Adipocyte (in vitro differentiated cells): ENCODE measurements around the gene AP2A1.
"Not testable (repeated sequence)": the region's sequence is repeated elsewhere in the genome, so short reads cannot be mapped to it uniquely, and the experiment has no call there.

Source experiments
- DNase-seq: peaks from one replicate; pipeline ENCODE4 v3.0.0-alpha.2; 2015; ENCODE audit warnings: low read depth
- H3K27me3 ChIP-seq: replicated peaks from 2 replicates; pipeline ENCODE4 v1.7.0; 2013; ENCODE audit warnings: mild to moderate bottlenecking, low read length, moderate library complexity; ENCODE audit not compliant: control insufficient read depth, insufficient read depth
- H3K36me3 ChIP-seq: 2 replicates; pipeline ENCODE4 v1.7.0; 2013; ENCODE audit warnings: low read length, mild to moderate bottlenecking, moderate library complexity; ENCODE audit not compliant: control insufficient read depth, insufficient read depth, severe bottlenecking
- H3K4me1 ChIP-seq: 2 replicates; pipeline ENCODE4 v1.7.0; 2013; ENCODE audit warnings: mild to moderate bottlenecking, low read length, moderate library complexity; ENCODE audit not compliant: control insufficient read depth, insufficient read depth
- H3K4me3 ChIP-seq: 2 replicates; pipeline ENCODE4 v1.7.0; 2013; ENCODE audit warnings: mild to moderate bottlenecking, low read length, moderate library complexity
- H3K9ac ChIP-seq: 2 replicates; pipeline ENCODE4 v1.7.0; 2013; ENCODE audit warnings: mild to moderate bottlenecking, low read length, moderate library complexity
- H3K9me3 ChIP-seq: 2 replicates; pipeline ENCODE4 v1.7.0; 2013; ENCODE audit warnings: mild to moderate bottlenecking, low read length, moderate library complexity; ENCODE audit not compliant: control insufficient read depth

Gene AP2A1

DNA sequence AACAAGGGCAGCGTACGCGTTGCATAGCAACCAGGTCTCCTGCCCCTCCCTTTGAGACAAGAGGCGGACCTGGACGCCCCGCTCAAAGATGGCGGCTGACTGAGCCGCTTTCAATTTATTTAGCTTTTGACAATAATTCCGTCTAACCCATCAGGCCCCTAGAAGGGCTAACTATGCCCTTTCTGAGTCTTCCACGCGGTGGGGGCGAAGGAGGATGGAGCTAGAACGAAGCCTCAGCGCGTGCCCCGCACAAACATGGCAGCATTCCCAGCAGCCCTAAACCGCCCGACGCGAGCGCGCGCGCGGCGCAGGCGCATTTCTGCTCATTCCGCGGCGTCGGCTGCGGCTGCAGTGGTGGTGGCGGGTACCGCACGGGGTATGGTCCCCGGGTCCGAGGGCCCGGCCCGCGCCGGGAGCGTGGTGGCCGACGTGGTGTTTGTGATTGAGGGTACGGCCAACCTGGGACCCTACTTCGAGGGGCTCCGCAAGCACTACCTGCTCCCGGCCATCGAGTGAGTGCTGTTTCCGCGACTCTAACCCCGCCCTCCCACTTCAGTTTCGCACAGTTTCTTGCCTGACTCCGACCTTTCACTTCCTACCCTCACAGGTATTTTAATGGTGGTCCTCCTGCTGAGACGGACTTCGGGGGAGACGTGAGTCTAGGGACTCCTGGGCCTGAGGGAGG, 51.3 kb downstream of the AP2A1 start, which contains the start of gene MED25:
Gene MED25 (plus strand): TSS at position 326 of the 685 bp plus-strand sequence. CDS start 53 bp downstream, at position 379.
- peak within 1 kb of the TSS; percentile 96 for H3K4me3 ChIP-seq
- H3K9ac ChIP-seq, result peak within 1 kb of the TSS; percentile 88
- peaks cover 17% of the 10 kb centered on the region for H3K4me1 ChIP-seq
- peak; percentile 93 for DNase-seq
- no peaks in the 10 kb centered on the region for H3K27me3 ChIP-seq
- H3K36me3 ChIP-seq, result peaks cover under 1% of the 10 kb centered on the region
- no peaks in the 10 kb centered on the region for H3K9me3 ChIP-seq

DNA sequence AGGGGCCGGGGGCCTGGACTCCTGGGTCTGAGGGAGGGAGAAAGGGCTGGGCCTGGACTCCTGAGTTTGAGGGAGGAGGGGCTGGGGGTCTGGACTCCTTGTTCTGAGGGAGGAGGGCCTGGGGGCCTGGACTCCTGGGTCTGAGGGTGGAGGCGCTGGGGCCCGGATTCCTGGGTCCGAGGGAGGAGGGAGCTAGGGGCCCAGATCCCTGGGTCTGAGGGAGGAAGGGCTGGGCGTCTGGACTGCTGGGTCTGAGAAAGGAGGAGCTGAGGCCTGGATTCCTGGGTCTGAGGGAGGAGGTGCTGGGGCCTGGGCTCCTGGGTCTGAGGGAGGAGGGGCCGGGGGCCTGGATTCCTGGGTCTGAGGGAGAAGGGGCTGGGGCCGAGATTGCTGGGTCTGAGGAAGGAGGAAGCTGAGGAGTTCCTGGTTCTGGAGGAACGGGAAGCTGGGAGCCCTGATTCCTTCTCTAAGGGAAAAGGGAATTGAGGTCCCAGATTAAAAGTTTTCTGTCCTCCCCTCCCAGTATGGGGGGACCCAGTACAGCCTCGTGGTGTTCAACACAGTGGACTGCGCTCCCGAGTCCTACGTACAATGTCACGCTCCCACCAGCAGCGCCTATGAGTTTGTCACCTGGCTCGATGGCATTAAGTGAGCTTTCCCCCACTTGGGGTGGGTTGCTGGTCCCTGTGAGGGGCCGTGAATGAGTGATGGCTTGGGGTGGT, 52.0 kb downstream of the AP2A1 start:
- Histone ChIP-seq H3K4me1 (peaks cover 15% of the 10 kb centered on the region), H3K9me3 (no peaks in the 10 kb centered on the region), H3K27me3 (no peaks in the 10 kb centered on the region), H3K36me3 (peaks cover 7% of the 10 kb centered on the region), H3K4me3 (peak overlapping the region; percentile 96), H3K9ac (peak overlapping the region; percentile 88)
- DNase-seq, result peak; percentile 33

DNA sequence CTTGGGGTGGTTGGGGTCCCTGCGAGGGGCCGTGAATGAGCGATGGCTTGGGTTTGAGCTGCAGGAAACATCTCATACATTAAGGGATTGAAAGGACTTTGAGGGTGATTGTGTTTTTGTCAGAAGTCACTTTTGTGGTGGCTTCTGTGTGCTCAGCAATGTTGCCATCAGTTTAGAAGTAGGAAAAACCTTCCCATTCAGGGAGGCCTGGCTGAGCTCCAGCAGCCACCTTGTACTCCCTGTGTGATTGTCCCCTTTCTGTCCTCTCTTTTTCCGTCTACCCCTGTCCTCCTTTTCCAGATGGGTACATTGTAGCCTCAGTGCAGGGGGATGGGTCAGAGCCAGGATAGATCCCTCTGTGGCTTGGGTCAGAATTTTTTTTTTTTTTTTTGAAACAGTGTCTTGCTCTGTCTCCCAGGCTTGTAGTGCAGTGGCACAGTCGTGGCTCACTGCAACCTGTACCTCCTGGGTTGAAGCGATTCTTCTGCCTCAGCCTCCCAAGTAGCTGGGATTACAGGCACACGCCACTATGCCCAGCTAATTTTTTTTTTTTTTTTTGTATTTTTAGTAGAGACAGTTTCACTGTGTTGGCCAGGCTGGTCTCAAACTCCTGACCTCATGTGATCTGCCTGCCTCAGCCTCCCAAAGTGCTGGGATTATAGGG, 52.8 kb downstream of the AP2A1 start:
- not testable (repeated sequence) for H3K4me1 ChIP-seq, H3K27me3 ChIP-seq, DNase-seq, H3K9me3 ChIP-seq
- H3K4me3 ChIP-seq, result peak overlapping the region; percentile 96
- H3K36me3 ChIP-seq, result peaks cover 12% of the 10 kb centered on the region
- H3K9ac ChIP-seq, result peak overlapping the region; percentile 88

DNA sequence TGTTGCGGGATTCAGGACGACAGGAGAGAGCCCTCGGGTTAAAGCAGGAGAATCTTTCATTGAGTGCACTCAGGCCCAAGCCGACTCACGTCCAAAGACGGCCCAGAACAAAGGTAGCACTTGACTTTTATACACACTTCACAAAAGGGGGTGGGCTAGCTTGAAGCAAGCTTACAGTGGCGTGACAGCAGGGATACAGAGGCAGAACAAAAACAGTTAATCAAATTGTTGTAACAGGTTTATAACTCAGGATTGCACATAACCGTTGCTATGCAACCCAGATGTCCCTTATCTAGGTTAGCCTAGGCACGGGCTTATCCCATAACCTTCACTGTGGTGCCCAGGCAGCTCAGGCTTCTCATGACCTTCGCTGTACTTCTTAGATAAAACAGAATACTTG, 53.3 kb downstream of the AP2A1 start:
- Histone ChIP-seq H3K9me3 (no peaks in the 10 kb centered on the region), H3K9ac (no peak overlapping the region), H3K27me3 (no peaks in the 10 kb centered on the region), H3K36me3 (peaks cover 12% of the 10 kb centered on the region), H3K4me3 (no peak overlapping the region), H3K4me1 (peaks cover 10% of the 10 kb centered on the region)
- DNase-seq, result no peak

DNA sequence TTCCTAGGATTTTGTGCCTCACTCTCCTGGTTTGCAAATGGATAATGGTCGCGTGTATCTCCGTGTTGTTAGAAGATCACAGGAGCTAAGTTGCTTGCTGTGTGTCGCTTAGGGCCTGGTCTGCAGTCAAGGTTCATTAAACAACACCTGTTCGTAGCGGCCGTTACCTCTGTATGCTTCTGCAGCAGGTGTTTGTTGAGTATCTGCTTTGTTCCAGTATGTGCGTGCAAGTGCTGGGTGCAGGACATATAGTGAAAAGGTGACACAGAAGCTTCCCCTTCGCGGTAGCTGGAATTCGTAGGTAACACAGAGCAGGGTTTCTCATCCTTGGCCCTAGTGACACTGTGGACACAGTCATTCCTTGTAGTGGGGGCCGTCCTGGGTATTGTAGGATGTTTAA, 56.7 kb downstream of the AP2A1 start:
- Histone ChIP-seq H3K27me3 (no peaks in the 10 kb centered on the region), H3K4me1 (peaks cover 10% of the 10 kb centered on the region), H3K4me3 (no peak overlapping the region), H3K36me3 (peaks cover 14% of the 10 kb centered on the region), H3K9ac (no peak overlapping the region), H3K9me3 (no peaks in the 10 kb centered on the region)
- no peak for DNase-seq

DNA sequence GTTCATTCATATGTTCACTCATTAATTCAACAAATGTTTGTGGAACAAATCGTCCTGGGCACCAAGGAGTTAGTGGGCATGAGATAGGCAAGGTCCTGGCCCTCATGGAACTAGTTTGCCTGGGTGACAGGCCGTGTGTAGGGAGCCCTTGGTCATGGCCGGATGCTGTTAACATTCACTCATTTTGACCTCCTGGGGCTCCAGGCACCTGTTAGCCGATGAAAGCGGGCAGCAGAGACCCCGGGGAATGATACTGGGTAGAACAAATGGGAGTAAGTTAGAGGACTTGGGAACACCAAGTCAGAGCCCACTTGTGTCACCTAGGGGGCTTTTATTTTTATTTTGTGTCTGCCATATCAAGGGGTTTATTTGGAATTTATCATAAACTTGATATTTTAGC, 57.9 kb downstream of the AP2A1 start:
- H3K9ac ChIP-seq, result no peak overlapping the region
- DNase-seq, result no peak
- no peak overlapping the region for H3K4me3 ChIP-seq
- peaks cover under 1% of the 10 kb centered on the region for H3K4me1 ChIP-seq
- H3K36me3 ChIP-seq, result peaks cover 19% of the 10 kb centered on the region
- H3K27me3 ChIP-seq, result no peaks in the 10 kb centered on the region
- H3K9me3 ChIP-seq, result no peaks in the 10 kb centered on the region

DNA sequence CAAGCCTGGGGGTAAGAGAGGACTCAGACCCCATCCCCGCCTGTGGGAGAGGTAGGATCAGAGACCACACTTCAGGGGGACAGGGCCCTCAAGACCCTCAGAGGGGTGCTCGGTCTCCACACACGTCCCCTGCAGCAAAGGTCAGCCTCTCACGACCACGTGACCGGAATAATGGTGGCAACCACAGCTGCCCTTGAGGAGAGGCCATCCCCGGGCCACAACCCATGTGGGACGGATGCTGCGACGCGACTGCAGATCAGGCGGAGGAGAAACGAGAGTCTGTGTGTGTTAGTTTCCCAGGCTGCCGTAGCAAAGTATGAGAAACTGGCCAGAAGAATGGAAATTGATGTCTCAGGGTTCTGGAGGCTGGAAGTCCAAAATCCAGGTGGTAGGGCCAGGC, 60.2 kb downstream of the AP2A1 start:
- peaks cover 27% of the 10 kb centered on the region for H3K36me3 ChIP-seq
- H3K4me1 ChIP-seq, result no peaks in the 10 kb centered on the region
- no peak for DNase-seq
- H3K4me3 ChIP-seq, result no peak overlapping the region
- H3K9me3 ChIP-seq, result no peaks in the 10 kb centered on the region
- no peaks in the 10 kb centered on the region for H3K27me3 ChIP-seq
- H3K9ac ChIP-seq, result no peak overlapping the region

DNA sequence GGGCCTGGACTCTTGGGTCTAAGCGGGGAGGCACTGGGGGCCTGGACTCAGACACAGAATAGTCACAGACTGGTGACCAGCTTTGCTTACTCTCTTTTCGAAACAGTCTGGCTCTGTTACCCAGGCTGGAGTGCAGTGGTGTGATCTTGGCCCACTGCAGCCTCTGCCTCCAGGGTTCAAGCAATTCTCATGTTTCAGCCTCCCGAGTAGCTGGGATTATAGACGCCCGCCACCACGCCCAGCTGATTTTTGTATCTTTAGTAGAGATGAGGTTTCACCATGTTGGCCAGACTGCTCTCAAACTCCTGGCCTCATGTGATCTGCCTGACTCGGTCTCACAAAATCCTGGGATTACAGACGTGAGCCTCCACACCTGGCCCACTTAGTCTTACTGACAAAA, 62.4 kb downstream of the AP2A1 start:
- H3K36me3 ChIP-seq, result peaks cover 37% of the 10 kb centered on the region
- no peak for DNase-seq
- no peaks in the 10 kb centered on the region for H3K9me3 ChIP-seq
- no peaks in the 10 kb centered on the region for H3K4me1 ChIP-seq
- H3K4me3 ChIP-seq, result no peak overlapping the region
- H3K27me3 ChIP-seq, result no peaks in the 10 kb centered on the region
- no peak overlapping the region for H3K9ac ChIP-seq

DNA sequence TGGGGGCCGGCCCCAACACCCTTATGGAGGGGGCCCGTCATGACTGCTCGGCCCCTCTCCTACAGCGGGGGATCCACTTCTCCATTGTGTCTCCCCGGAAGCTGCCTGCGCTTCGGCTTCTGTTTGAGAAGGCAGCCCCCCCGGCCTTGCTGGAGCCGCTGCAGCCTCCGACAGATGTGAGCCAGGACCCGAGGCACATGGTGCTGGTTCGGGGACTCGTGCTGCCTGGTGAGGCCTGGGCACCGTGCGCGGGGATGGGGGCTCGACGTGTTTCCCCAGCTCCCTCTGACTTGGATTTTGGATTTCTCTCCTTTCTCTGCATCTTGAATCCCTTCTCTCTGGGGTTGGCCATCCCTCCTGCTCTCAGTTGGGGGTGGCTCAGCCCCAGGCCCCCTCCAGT, 62.9 kb downstream of the AP2A1 start:
- Histone ChIP-seq H3K9ac (no peak overlapping the region), H3K27me3 (no peaks in the 10 kb centered on the region), H3K36me3 (peaks cover 41% of the 10 kb centered on the region), H3K4me3 (no peak overlapping the region), H3K4me1 (no peaks in the 10 kb centered on the region), H3K9me3 (no peaks in the 10 kb centered on the region)
- DNase-seq, result no peak

DNA sequence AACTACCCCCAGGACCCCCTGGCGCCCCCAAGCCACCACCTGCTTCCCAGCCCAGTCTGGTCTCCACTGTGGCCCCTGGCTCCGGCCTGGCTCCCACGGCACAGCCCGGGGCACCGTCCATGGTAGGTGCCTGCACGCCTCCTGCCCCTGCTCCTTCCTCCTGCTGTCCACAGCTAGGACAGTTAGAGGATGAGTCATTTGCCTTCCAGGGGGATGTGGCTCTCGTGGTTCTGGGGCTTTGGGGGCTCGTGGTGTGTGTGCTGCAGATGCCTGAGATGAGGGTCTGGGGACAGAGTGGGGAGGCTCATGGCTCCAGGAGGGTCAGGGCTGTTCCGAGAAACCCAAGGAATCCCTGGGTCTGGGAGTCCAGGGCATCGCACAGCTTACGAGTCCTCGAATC, 64.0 kb downstream of the AP2A1 start:
- no peaks in the 10 kb centered on the region for H3K9me3 ChIP-seq
- no peak overlapping the region for H3K9ac ChIP-seq
- H3K4me3 ChIP-seq, result no peak overlapping the region
- no peak for DNase-seq
- H3K36me3 ChIP-seq, result peaks cover 50% of the 10 kb centered on the region
- H3K4me1 ChIP-seq, result no peaks in the 10 kb centered on the region
- H3K27me3 ChIP-seq, result no peaks in the 10 kb centered on the region

DNA sequence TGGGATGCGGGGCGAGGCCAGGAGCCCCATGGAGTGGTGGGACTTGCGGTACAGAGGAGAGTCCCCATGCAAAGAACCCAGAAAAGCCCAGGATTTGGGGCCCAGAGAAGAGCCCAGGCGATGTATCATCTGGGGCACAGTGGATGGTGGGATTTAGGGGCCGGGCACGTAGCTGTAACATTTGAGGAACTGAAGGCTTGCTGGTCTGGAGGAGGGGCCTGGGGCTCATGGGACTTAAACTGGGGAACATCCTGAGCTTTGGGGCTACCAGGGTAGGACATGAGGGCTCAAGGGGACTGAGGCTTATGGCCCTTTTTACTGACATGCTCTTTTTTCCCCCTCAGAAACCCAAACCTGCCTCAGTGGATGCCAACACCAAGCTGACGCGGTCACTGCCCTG, 64.8 kb downstream of the AP2A1 start:
- Histone ChIP-seq H3K4me1 (no peaks in the 10 kb centered on the region), H3K4me3 (no peak overlapping the region), H3K9me3 (no peaks in the 10 kb centered on the region), H3K27me3 (no peaks in the 10 kb centered on the region), H3K9ac (no peak overlapping the region), H3K36me3 (peaks cover 58% of the 10 kb centered on the region)
- DNase-seq, result no peak
